Transverse colon (tissue), 4 donors: ENCODE results near the gene SF3B2.

ENCODE experiments used
- CTCF ChIP-seq, 5 experiments: fragments of 200-600 bp in 3 of 5; fragments of 450-650 bp in 2 of 5; sonication (generic) in 3 of 5; IDR thresholded peaks; 1 replicate in 2 of 5; 2 replicates in 3 of 5; pipeline ENCODE4 v1.5.1; 2016 to 2017; ENCODE audit warnings: antibody characterized with exemption in 5 of 5, inconsistent platforms in 3 of 5, mild to moderate bottlenecking in 2 of 5, moderate library complexity in 1 of 5
- POLR2A ChIP-seq: fragments of 450-650 bp; IDR thresholded peaks from one replicate; pipeline ENCODE4 v1.6.1; 2016; ENCODE audit warnings: antibody characterized with exemption, mild to moderate bottlenecking, moderate library complexity
- POLR2AphosphoS5 ChIP-seq, 3 donors: sonication (generic); formaldehyde crosslinking; IDR thresholded peaks; one replicate each; pipeline ENCODE4 v1.6.1; 2016; ENCODE audit warnings: antibody characterized with exemption in 3 of 3

- no peak for TF ChIP-seq POLR2AphosphoS5 (IDR thresholded peaks at IDR 0.05)
- TF ChIP-seq CTCF (IDR thresholded peaks at IDR 0.05), result no peak
- TF ChIP-seq POLR2A, result no peak
These were observed 2.9 kb downstream of the SF3B2 start for GRCh38 chr11:66055021-66055420.
